GM12878 (cell line): Measurements from ENCODE around the gene SECTM1. TPM values are rescaled to one million over a fixed set of nuclear protein-coding genes. Genes with fewer than 3 reads are reported as not detected.

Source experiments
- ATAC-seq: fragments of 200-7000 bp; cut with Tn5 transposase; 3 replicates; pipeline ENCODE4 v1.9.1; 2020; ENCODE audit warnings: mild to moderate bottlenecking, moderate library complexity
- BruUV-seq: library from RNA; stranded (reverse); fragments of 400-500 nt; replicated peaks from 2 replicates; lab custom pipeline; 2021; lab: Mats Ljungman, UMichigan
- CTCF ChIA-PET: fragments of 300-600 bp; sonication (Branson Sonifier 250); formaldehyde crosslinking; extraction: SDS; loops from one replicate; lab custom pipeline; 2021; ENCODE audit warnings: inconsistent platforms; lab: Yijun Ruan, JAX
- POLR2A ChIA-PET: fragments of 350-600 bp; formaldehyde crosslinking; extraction: SDS; loops from one replicate; lab custom pipeline; 2021; ENCODE audit warnings: inconsistent platforms; lab: Charles Lee
- RAD21 ChIA-PET: fragments of 300-600 bp; sonication (Branson Sonifier 250); formaldehyde crosslinking; loops from one replicate; lab custom pipeline; 2023; ENCODE audit warnings: antibody characterized with exemption; ENCODE audit not compliant: unreplicated experiment; lab: Charles Lee
- SMC1A ChIA-PET: fragments of 300-600 bp; sonication (Branson Sonifier 250); formaldehyde crosslinking; loops from one replicate; lab custom pipeline; 2023; ENCODE audit not compliant: unreplicated experiment, uncharacterized antibody; lab: Charles Lee
- DNase-seq: peaks from one replicate; pipeline ENCODE4 v3.0.0-alpha.2; 2011; ENCODE audit warnings: low read depth, low spot score
- FAIRE-seq: peaks from 3 replicates; lab custom pipeline; 2011; peaks lifted over from hg19 to GRCh38; lab: Jason Lieb, UNC
- H2AFZ ChIP-seq: 2 replicates; pipeline ENCODE4 v1.6.0; 2011; ENCODE audit warnings: low read depth, low read length, control low read depth; ENCODE audit not compliant: control insufficient read depth
- H3K27ac ChIP-seq: 2 replicates; pipeline ENCODE4 v1.5.1; 2011; ENCODE audit warnings: control low read depth; ENCODE audit not compliant: control insufficient read depth, insufficient read depth
- H3K27me3 ChIP-seq, 2 experiments: replicated peaks in 1 of 2; 2 replicates each; pipeline versions ENCODE4 v1.6.0 to v1.6.1; 2011; ENCODE audit warnings: low read length in 1 of 2; ENCODE audit not compliant: control insufficient read depth in 2 of 2, insufficient read depth in 2 of 2
- H3K36me3 ChIP-seq, 2 experiments: 2 replicates each; pipeline ENCODE4 v1.5.1; 2011; ENCODE audit warnings: low read length in 1 of 2; ENCODE audit not compliant: control insufficient read depth in 2 of 2, insufficient read depth in 2 of 2
- H3K4me1 ChIP-seq: 2 replicates; pipeline ENCODE4 v1.6.1; 2011; ENCODE audit warnings: mild to moderate bottlenecking, low read length, moderate library complexity, mixed read lengths; ENCODE audit not compliant: control insufficient read depth, insufficient read depth
- H3K4me2 ChIP-seq: 2 replicates; pipeline ENCODE4 v1.6.0; 2011; ENCODE audit warnings: control low read depth; ENCODE audit not compliant: control insufficient read depth, insufficient read depth
- H3K4me3 ChIP-seq: fragments of 200-600 bp; sonication (generic); 2 replicates; pipeline ENCODE4 v1.5.1; 2016
- H3K79me2 ChIP-seq: 2 replicates; pipeline ENCODE4 v1.6.0; 2011; ENCODE audit warnings: low read length; ENCODE audit not compliant: control insufficient read depth, insufficient read depth
- H3K9ac ChIP-seq: 2 replicates; pipeline ENCODE4 v1.8.0; 2011; ENCODE audit warnings: low read length, control low read depth, mixed read lengths; ENCODE audit not compliant: control insufficient read depth, insufficient read depth
- H3K9me3 ChIP-seq: replicated peaks from 3 replicates; pipeline ENCODE4 v1.5.1; 2011; ENCODE audit warnings: mild to moderate bottlenecking, low read length; ENCODE audit not compliant: control insufficient read depth, insufficient read depth
- H4K20me1 ChIP-seq: 2 replicates; pipeline ENCODE4 v1.6.0; 2011; ENCODE audit not compliant: control insufficient read depth, insufficient read depth
- CEBPB ChIP-seq, 2 experiments: fragments of 150-350 bp in 1 of 2; IDR thresholded peaks; 2 replicates each; pipeline ENCODE4 v1.6.1; 2012 to 2014; ENCODE audit warnings: low read depth in 2 of 2, low read length in 2 of 2, borderline replicate concordance in 1 of 2, inconsistent platforms in 1 of 2
- EGR1 ChIP-seq, 2 experiments: IDR thresholded peaks; 1 replicate in 1 of 2; 2 replicates in 1 of 2; pipeline ENCODE4 v1.6.1; 2011 to 2012; ENCODE audit warnings: low read depth in 2 of 2, low read length in 2 of 2, borderline replicate concordance in 1 of 2, mild to moderate bottlenecking in 1 of 2, moderate library complexity in 1 of 2
- FOS ChIP-seq: IDR thresholded peaks from 3 replicates; pipeline ENCODE4 v1.6.1; 2011; ENCODE audit warnings: borderline replicate concordance; ENCODE audit not compliant: insufficient read length; ENCODE audit errors: extremely low read depth
- IRF4 ChIP-seq: IDR thresholded peaks from 2 replicates; pipeline ENCODE4 v1.6.1; 2011; ENCODE audit warnings: low read depth, low read length
- MYB ChIP-seq: fragments of 150-350 bp; IDR thresholded peaks from 2 replicates; pipeline ENCODE4 v1.6.1; 2014; ENCODE audit warnings: mild to moderate bottlenecking, low read depth, low read length, borderline replicate concordance
- SMAD1 ChIP-seq: fragments of 450-650 bp; IDR thresholded peaks from 2 replicates; pipeline ENCODE4 v1.6.1; 2018; ENCODE audit warnings: mild to moderate bottlenecking, low read depth; ENCODE audit not compliant: partially characterized antibody
- TBL1XR1 ChIP-seq: IDR thresholded peaks from 2 replicates; pipeline ENCODE4 v1.6.1; 2012; ENCODE audit warnings: low read depth, low read length, improper control_type of control experiment
- ZNF217 ChIP-seq: fragments of 450-650 bp; IDR thresholded peaks from 2 replicates; pipeline ENCODE4 v1.6.1; 2017; ENCODE audit warnings: antibody characterized with exemption, mild to moderate bottlenecking
- WGBS: methylation state at CpG from one replicate; pipeline ENCODE4 v1.1.6; 2016; ENCODE audit warnings: low lambda C conversion rate; ENCODE audit not compliant: insufficient replicate concordance, insufficient coverage; ENCODE audit errors: missing lambda C conversion rate; 5-methylcytosine and 5-hydroxymethylcytosine counted together
- in situ Hi-C: fragments of 300-500 bp; cut with MboI; formaldehyde crosslinking; loops from 9 replicates; pipeline ENCODE4 v1.14.3; 2018; ENCODE audit warnings: mixed read lengths
- intact Hi-C: fragments of 100-400 bp; cut with micrococcal nuclease; formaldehyde crosslinking; loops from one replicate; pipeline ENCODE4 v1.14.2; 2022; ENCODE audit not compliant: unreplicated experiment
- polyA plus RNA-seq, 11 experiments: library from polyadenylated mRNA; depleted of rRNA in 4 of 11; unstranded in 6 of 11; stranded (reverse) in 5 of 11; fragments of >200 nt; fragmentation: Nextera tagmentation in 4 of 11; fragmentation: Illumina TruSeq in 1 of 11; extraction: Ambion mirVana in 4 of 11; extraction: Trizol in 1 of 11; gene quantifications; 1 replicate in 1 of 11; 2 replicates in 10 of 11; pipeline versions ENCODE4 v1.2.1 to v1.2.3, GENCODE V29; 2011 to 2016; ENCODE audit warnings: inconsistent platforms in 2 of 11, missing spikeins in 2 of 11, low read depth in 1 of 11
- total RNA-seq, 4 experiments: library from RNA; depleted of rRNA in 3 of 4; stranded (reverse); fragments of >200 nt in 3 of 4; fragmentation: Illumina TruSeq in 1 of 4; extraction: Trizol in 1 of 4; gene quantifications; 2 replicates each; pipeline versions ENCODE4 v1.2.1 to v1.2.3, GENCODE V29; 2013 to 2021
- TF ChIP-seq, protein P1 (sequence below): fragments of 450-650 bp; IDR thresholded peaks from 2 replicates; pipeline ENCODE4 v1.6.1; 2017; ENCODE audit warnings: low read depth, mild to moderate bottlenecking, moderate library complexity
- TF ChIP-seq, protein P2 (sequence below): fragments of 450-650 bp; IDR thresholded peaks from 2 replicates; pipeline ENCODE4 v1.6.1; 2016; ENCODE audit warnings: mild to moderate bottlenecking, moderate library complexity, borderline replicate concordance

Gene SECTM1
- total and polyA plus RNA-seq, 10 of the 15 experiments (the other 5 are each of a cell fraction or from before 2014, with no cell fraction given), result 0.10 to 0.13 (median 0.12) TPM; not detected in 7

DNA sequence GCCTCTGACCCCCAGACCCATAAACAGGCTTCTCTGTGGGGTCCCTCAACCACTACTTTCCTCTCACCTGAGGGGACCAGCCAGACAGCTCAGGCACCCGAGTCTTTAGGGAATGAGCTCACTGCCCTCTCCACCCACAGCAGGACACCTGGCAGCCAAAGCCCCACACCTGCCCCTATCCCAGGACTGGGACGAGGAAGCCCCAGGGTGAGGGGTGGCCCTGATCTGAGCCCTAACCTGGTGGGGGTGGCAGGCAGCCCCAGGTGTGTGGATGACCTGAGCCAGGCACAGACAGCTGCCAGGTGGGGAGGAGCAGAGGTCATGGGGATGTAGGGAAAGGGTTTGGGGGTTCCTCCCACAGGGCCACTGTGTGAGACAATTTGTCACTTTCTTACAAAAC is 23.8 kb upstream of the SECTM1 start:
- no peak overlapping the region for H3K27ac ChIP-seq
- FAIRE-seq (no peak), DNase-seq (no peak), ATAC-seq (no peak)
- no peaks in the 10 kb centered on the region for H3K79me2 ChIP-seq
- SMC1A ChIA-PET, result interaction anchor here (0.8 to 1.2 kb wide), 3 partner anchors 9 to 62 kb away, joined by 3 read pairs; no protein-coding TSS in a partner anchor
- no peaks in the 10 kb centered on the region for H4K20me1 ChIP-seq
- H3K9ac ChIP-seq, result no peak overlapping the region
- POLR2A ChIA-PET, result interaction anchor here (0.6 to 0.7 kb wide), 2 partner anchors 62 to 121 kb away, joined by 4 read pairs; no protein-coding TSS in a partner anchor
- no TSS peak for BruUV-seq
- CTCF ChIA-PET, result interaction anchor here (0.7 to 1.8 kb wide), 11 partner anchors 9 to 193 kb away, joined by 3 to 8 read pairs (median 3); partner anchors contain the start of gene UTS2R
- H3K4me3 ChIP-seq, result no peak overlapping the region
- in situ Hi-C loops (no loop called here), intact Hi-C loops (no loop called here)
- RAD21 ChIA-PET, result interaction anchor here (0.7 to 1.3 kb wide), 4 partner anchors 13 to 115 kb away, joined by 3 to 6 read pairs (median 3); no protein-coding TSS in a partner anchor
- 44% methylated on average over 2 of the region's 2 CpGs for WGBS
- no peak overlapping the region for H2AFZ ChIP-seq
- H3K4me1 ChIP-seq, result peaks cover 4% of the 10 kb centered on the region; the same call in 1 of the 2 replicates
- no peak for TF ChIP-seq IRF4
- TF ChIP-seq, protein P1, sequence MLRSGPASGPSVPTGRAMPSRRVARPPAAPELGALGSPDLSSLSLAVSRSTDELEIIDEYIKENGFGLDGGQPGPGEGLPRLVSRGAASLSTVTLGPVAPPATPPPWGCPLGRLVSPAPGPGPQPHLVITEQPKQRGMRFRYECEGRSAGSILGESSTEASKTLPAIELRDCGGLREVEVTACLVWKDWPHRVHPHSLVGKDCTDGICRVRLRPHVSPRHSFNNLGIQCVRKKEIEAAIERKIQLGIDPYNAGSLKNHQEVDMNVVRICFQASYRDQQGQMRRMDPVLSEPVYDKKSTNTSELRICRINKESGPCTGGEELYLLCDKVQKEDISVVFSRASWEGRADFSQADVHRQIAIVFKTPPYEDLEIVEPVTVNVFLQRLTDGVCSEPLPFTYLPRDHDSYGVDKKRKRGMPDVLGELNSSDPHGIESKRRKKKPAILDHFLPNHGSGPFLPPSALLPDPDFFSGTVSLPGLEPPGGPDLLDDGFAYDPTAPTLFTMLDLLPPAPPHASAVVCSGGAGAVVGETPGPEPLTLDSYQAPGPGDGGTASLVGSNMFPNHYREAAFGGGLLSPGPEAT, result no peak
- TF ChIP-seq EGR1 (IDR thresholded peaks at IDR 0.05; ENCODE audit: borderline replicate concordance in 1 of 2, low read depth in 2 of 2, low read length in 2 of 2), result no peak
- no peaks in the 10 kb centered on the region for H3K27me3 ChIP-seq
- H3K4me2 ChIP-seq, result no peak overlapping the region
- H3K9me3 ChIP-seq, result no peaks in the 10 kb centered on the region
- no peaks in the 10 kb centered on the region for H3K36me3 ChIP-seq

DNA sequence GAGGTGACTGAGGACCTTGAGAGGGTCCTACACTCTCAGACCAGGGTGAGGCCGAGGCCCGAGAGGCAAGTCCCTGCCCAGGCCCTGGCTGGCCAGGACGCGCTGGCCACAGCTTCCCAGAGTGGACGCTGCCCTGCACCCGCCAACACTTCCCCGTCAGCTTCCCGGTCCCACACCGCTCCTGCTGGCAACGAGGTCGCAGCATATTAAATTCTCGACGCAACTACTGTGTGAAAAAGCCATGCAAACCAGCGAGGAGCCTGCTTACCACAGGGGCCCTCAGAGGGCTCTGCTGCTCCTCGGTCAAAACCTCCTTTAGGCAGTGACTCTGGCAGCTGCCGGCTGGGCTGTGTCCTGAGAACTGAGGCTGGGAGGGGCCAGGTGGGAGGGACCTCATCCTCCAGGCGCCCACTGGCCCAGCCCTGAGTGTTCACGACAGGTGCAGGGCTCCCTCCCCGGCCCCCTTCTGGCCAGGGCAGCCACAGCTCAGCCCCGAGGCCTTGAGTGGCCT is 23.3 kb upstream of the SECTM1 start:
- Histone ChIP-seq H3K4me3 (no peak overlapping the region), H3K79me2 (no peaks in the 10 kb centered on the region), H3K4me2 (no peak overlapping the region), H3K9me3 (no peaks in the 10 kb centered on the region), H3K4me1 (peaks cover 7% of the 10 kb centered on the region), H4K20me1 (no peaks in the 10 kb centered on the region), H3K36me3 (no peaks in the 10 kb centered on the region), H2AFZ (no peak overlapping the region), H3K9ac (no peak overlapping the region), H3K27ac (no peak overlapping the region), H3K27me3 (no peaks in the 10 kb centered on the region)
- in situ Hi-C loops (no loop called here), intact Hi-C loops (no loop called here)
- ChIA-PET CTCF (interaction anchor here (0.7 to 1.5 kb wide), 6 partner anchors 53 to 195 kb away, joined by 3 to 4 read pairs (median 3); no protein-coding TSS in a partner anchor), RAD21 (interaction anchor here (1.2 to 1.3 kb wide), 2 partner anchors 45 to 58 kb away, joined by 3 to 6 read pairs; no protein-coding TSS in a partner anchor), POLR2A (no interaction called here), SMC1A (no interaction called here)
- DNase-seq, result no peak
- peak; percentile 63 for ATAC-seq
- 43% methylated on average over 20 of the region's 20 CpGs for WGBS
- no peak for FAIRE-seq
- no TSS peak for BruUV-seq
- no peak for TF ChIP-seq CEBPB (IDR thresholded peaks at IDR 0.05; ENCODE audit: borderline replicate concordance in 1 of 2, low read depth in 2 of 2, low read length in 2 of 2)
- no peak for TF ChIP-seq MYB
- TF ChIP-seq FOS, result no peak
- TF ChIP-seq TBL1XR1, result no peak
- TF ChIP-seq, protein P2, sequence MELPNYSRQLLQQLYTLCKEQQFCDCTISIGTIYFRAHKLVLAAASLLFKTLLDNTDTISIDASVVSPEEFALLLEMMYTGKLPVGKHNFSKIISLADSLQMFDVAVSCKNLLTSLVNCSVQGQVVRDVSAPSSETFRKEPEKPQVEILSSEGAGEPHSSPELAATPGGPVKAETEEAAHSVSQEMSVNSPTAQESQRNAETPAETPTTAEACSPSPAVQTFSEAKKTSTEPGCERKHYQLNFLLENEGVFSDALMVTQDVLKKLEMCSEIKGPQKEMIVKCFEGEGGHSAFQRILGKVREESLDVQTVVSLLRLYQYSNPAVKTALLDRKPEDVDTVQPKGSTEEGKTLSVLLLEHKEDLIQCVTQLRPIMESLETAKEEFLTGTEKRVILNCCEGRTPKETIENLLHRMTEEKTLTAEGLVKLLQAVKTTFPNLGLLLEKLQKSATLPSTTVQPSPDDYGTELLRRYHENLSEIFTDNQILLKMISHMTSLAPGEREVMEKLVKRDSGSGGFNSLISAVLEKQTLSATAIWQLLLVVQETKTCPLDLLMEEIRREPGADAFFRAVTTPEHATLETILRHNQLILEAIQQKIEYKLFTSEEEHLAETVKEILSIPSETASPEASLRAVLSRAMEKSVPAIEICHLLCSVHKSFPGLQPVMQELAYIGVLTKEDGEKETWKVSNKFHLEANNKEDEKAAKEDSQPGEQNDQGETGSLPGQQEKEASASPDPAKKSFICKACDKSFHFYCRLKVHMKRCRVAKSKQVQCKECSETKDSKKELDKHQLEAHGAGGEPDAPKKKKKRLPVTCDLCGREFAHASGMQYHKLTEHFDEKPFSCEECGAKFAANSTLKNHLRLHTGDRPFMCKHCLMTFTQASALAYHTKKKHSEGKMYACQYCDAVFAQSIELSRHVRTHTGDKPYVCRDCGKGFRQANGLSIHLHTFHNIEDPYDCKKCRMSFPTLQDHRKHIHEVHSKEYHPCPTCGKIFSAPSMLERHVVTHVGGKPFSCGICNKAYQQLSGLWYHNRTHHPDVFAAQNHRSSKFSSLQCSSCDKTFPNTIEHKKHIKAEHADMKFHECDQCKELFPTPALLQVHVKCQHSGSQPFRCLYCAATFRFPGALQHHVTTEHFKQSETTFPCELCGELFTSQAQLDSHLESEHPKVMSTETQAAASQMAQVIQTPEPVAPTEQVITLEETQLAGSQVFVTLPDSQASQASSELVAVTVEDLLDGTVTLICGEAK, result no peak
- no peak for TF ChIP-seq SMAD1
- TF ChIP-seq ZNF217, result no peak
